ENCODE results near the gene LEF1.

The LEF1 gene

DNA sequence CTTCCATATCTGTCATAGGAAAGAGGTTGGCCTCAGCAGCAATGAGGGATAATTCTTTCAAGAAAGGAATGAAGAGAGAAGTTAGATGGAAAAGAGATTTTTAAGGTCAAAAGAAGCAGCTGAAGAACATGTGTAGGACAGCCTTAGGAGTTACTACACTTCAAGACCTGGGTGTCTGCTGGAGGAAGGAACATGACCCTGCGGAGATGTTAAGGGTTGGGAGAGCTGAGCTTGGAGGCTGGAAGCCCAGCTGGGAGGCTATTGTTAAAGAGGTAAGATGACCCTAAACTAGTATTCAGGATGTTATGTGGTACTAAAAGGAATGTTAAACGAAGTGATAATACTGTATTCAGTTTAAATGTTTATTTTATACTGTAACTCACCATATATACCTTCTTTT is 164.1 kb downstream of the LEF1 start:
- Histone ChIP-seq H3K27ac (replicated peaks; ENCODE audit: low read length) (no peak overlapping the region), H3K23ac (ENCODE audit: low read depth, low read length, poor library complexity) (no peak overlapping the region), H2BK12ac (ENCODE audit: low read length) (no peak overlapping the region), H2AK5ac (ENCODE audit: low read depth, low read length) (no peak overlapping the region), H2BK120ac (ENCODE audit: low read depth, low read length) (no peak overlapping the region), H3K9me3 (replicated peaks in 1 of 2; ENCODE audit: control insufficient read depth in 2 of 2, insufficient read depth in 1 of 2, low read depth in 1 of 2, low read length in 2 of 2) (peaks cover 0 to 28% of the 10 kb centered on the region in 2 donors), H3K18ac (ENCODE audit: low read length) (no peak overlapping the region), H2BK5ac (ENCODE audit: low read length) (no peak overlapping the region), H3K36me3 (replicated peaks in 1 of 2; ENCODE audit: control insufficient read depth in 2 of 2, insufficient read depth in 2 of 2, low read length in 2 of 2) (peaks cover 1 to 35% of the 10 kb centered on the region in 2 donors), H4K91ac (ENCODE audit: low read depth, low read length, poor library complexity) (no peak overlapping the region), H2AFZ (ENCODE audit: low read length) (no peak overlapping the region), H2BK15ac (ENCODE audit: low read length) (no peak overlapping the region), H3K27me3 (ENCODE audit: control insufficient read depth in 3 of 3, insufficient read depth in 3 of 3, low read depth in 1 of 3, low read length in 3 of 3) (no peaks in the 10 kb centered on the region), H3K4me3 (ENCODE audit: low read length in 2 of 2) (no peak overlapping the region), H3K4me2 (ENCODE audit: insufficient read depth, low read length, poor library complexity, severe bottlenecking) (no peak overlapping the region), H3K9ac (ENCODE audit: low read depth, low read length, poor library complexity) (no peak overlapping the region), H3K4me1 (ENCODE audit: control insufficient read depth in 2 of 2, insufficient read depth in 1 of 2, low read depth in 1 of 2, low read length in 2 of 2) (peaks cover 0 to 4% of the 10 kb centered on the region in 2 donors), H4K8ac (ENCODE audit: low read depth, low read length) (no peak overlapping the region), H3K4ac (ENCODE audit: low read length) (no peak overlapping the region), H3K14ac (ENCODE audit: low read length) (no peak overlapping the region), H3K79me1 (ENCODE audit: low read depth, low read length) (no peaks in the 10 kb centered on the region)
- no peak for DNase-seq (ENCODE audit: low spot score)
- no CpG with 5 or more reads among the region's 2 CpGs for WGBS, 2 donors (ENCODE audit: extremely low coverage in 2 of 2, insufficient read length in 2 of 2, insufficient replicate concordance in 1 of 2)

GRCh38 chr4:108003982-108004515 is 164.7 kb downstream of the LEF1 start:
- WGBS, 2 donors (ENCODE audit: extremely low coverage in 2 of 2, insufficient read length in 2 of 2, insufficient replicate concordance in 1 of 2), result no CpG with 5 or more reads among the region's 4 CpGs

DNA sequence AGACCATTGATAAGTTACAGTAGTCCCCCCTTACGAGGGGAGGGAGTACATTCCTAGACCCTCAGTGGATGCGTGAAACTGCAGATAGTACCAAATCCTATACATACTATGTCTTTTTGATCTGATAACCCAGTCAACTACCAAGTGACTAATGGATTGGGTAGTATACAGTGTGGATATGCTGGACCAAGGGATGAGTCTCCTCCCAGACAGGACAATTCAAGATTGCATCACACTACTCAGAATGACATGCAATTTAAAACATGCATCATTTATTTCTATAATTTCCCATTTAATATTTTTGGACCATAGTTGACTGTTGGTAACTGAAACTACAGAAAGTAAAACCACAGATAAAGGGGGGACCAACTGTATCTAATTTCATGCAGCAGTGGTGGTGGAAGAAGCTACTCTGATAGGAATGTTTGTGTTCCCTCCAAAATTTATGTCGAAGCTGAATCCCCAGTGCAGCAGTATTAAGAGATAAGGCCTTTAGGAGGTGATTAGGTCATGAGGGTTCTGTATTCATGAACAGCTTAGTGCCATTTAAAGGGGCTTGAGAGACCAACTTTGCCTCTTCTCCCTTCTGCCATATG is 167.1 kb downstream of the LEF1 start:
- peaks cover 1% of the 10 kb centered on the region for H3K79me1 ChIP-seq (ENCODE audit: low read depth, low read length)
- no peak overlapping the region for H4K91ac ChIP-seq (ENCODE audit: low read depth, low read length, poor library complexity)
- H2BK120ac ChIP-seq (ENCODE audit: low read depth, low read length), result no peak overlapping the region
- WGBS, 2 donors (ENCODE audit: extremely low coverage in 2 of 2, insufficient read length in 2 of 2, insufficient replicate concordance in 1 of 2), result no CpG with 5 or more reads among the region's 3 CpGs
- no peaks in the 10 kb centered on the region for H3K27me3 ChIP-seq (ENCODE audit: control insufficient read depth in 3 of 3, insufficient read depth in 3 of 3, low read depth in 1 of 3, low read length in 3 of 3)
- no peak overlapping the region for H3K4me3 ChIP-seq (ENCODE audit: low read length in 2 of 2)
- peaks cover 1 to 55% of the 10 kb centered on the region in 2 donors for H3K36me3 ChIP-seq (replicated peaks in 1 of 2; ENCODE audit: control insufficient read depth in 2 of 2, insufficient read depth in 2 of 2, low read length in 2 of 2)
- no peak overlapping the region for H3K14ac ChIP-seq (ENCODE audit: low read length)
- no peak for DNase-seq (ENCODE audit: low spot score)
- H2AK5ac ChIP-seq (ENCODE audit: low read depth, low read length), result no peak overlapping the region
- H3K4me1 ChIP-seq (ENCODE audit: control insufficient read depth in 2 of 2, insufficient read depth in 1 of 2, low read depth in 1 of 2, low read length in 2 of 2), result peaks cover 0 to 4% of the 10 kb centered on the region in 2 donors
- no peak overlapping the region for H3K27ac ChIP-seq (replicated peaks; ENCODE audit: low read length)
- H2BK5ac ChIP-seq (ENCODE audit: low read length), result no peak overlapping the region
- no peak overlapping the region for H3K18ac ChIP-seq (ENCODE audit: low read length)
- H2AFZ ChIP-seq (ENCODE audit: low read length), result no peak overlapping the region
- no peak overlapping the region for H3K23ac ChIP-seq (ENCODE audit: low read depth, low read length, poor library complexity)
- no peak overlapping the region for H3K9ac ChIP-seq (ENCODE audit: low read depth, low read length, poor library complexity)
- H4K8ac ChIP-seq (ENCODE audit: low read depth, low read length), result no peak overlapping the region
- no peak overlapping the region for H3K4me2 ChIP-seq (ENCODE audit: insufficient read depth, low read length, poor library complexity, severe bottlenecking)
- no peak overlapping the region for H2BK12ac ChIP-seq (ENCODE audit: low read length)
- H3K4ac ChIP-seq (ENCODE audit: low read length), result no peak overlapping the region
- H2BK15ac ChIP-seq (ENCODE audit: low read length), result no peak overlapping the region
- peaks cover 0 to 28% of the 10 kb centered on the region in 2 donors for H3K9me3 ChIP-seq (replicated peaks in 1 of 2; ENCODE audit: control insufficient read depth in 2 of 2, insufficient read depth in 1 of 2, low read depth in 1 of 2, low read length in 2 of 2)

More at GRCh38 chr4:108003982-108004515, 164.7 kb downstream of the LEF1 start:
- Histone ChIP-seq H4K8ac (ENCODE audit: low read depth, low read length) (no peak overlapping the region), H2BK12ac (ENCODE audit: low read length) (no peak overlapping the region), H2BK5ac (ENCODE audit: low read length) (no peak overlapping the region), H3K4me2 (ENCODE audit: insufficient read depth, low read length, poor library complexity, severe bottlenecking) (no peak overlapping the region), H3K4ac (ENCODE audit: low read length) (no peak overlapping the region), H2AK5ac (ENCODE audit: low read depth, low read length) (no peak overlapping the region), H2AFZ (ENCODE audit: low read length) (no peak overlapping the region), H3K27ac (replicated peaks; ENCODE audit: low read length) (no peak overlapping the region), H3K4me3 (ENCODE audit: low read length in 2 of 2) (no peak overlapping the region), H3K27me3 (ENCODE audit: control insufficient read depth in 3 of 3, insufficient read depth in 3 of 3, low read depth in 1 of 3, low read length in 3 of 3) (no peaks in the 10 kb centered on the region), H3K9me3 (replicated peaks in 1 of 2; ENCODE audit: control insufficient read depth in 2 of 2, insufficient read depth in 1 of 2, low read depth in 1 of 2, low read length in 2 of 2) (peaks cover 0 to 29% of the 10 kb centered on the region in 2 donors), H3K4me1 (ENCODE audit: control insufficient read depth in 2 of 2, insufficient read depth in 1 of 2, low read depth in 1 of 2, low read length in 2 of 2) (peaks cover 0 to 4% of the 10 kb centered on the region in 2 donors), H3K79me1 (ENCODE audit: low read depth, low read length) (peaks cover under 1% of the 10 kb centered on the region), H3K18ac (ENCODE audit: low read length) (no peak overlapping the region), H4K91ac (ENCODE audit: low read depth, low read length, poor library complexity) (no peak overlapping the region), H2BK15ac (ENCODE audit: low read length) (no peak overlapping the region), H3K14ac (ENCODE audit: low read length) (no peak overlapping the region), H3K23ac (ENCODE audit: low read depth, low read length, poor library complexity) (no peak overlapping the region), H2BK120ac (ENCODE audit: low read depth, low read length) (no peak overlapping the region), H3K36me3 (replicated peaks in 1 of 2; ENCODE audit: control insufficient read depth in 2 of 2, insufficient read depth in 2 of 2, low read length in 2 of 2) (peaks cover 1 to 36% of the 10 kb centered on the region in 2 donors), H3K9ac (ENCODE audit: low read depth, low read length, poor library complexity) (no peak overlapping the region)
- no peak for DNase-seq (ENCODE audit: low spot score)

- H3K9me3 ChIP-seq (replicated peaks in 1 of 2; ENCODE audit: control insufficient read depth in 2 of 2, insufficient read depth in 1 of 2, low read depth in 1 of 2, low read length in 2 of 2), result peaks cover 0 to 32% of the 10 kb centered on the region in 2 donors
- no peak overlapping the region for H3K4me3 ChIP-seq (ENCODE audit: low read length in 2 of 2)
- no peak for DNase-seq (ENCODE audit: low spot score)
- H3K4me1 ChIP-seq (ENCODE audit: control insufficient read depth in 2 of 2, insufficient read depth in 1 of 2, low read depth in 1 of 2, low read length in 2 of 2), result peaks cover 0 to 4% of the 10 kb centered on the region in 2 donors
- no peak overlapping the region for H3K14ac ChIP-seq (ENCODE audit: low read length)
- no peak overlapping the region for H4K91ac ChIP-seq (ENCODE audit: low read depth, low read length, poor library complexity)
- H2AFZ ChIP-seq (ENCODE audit: low read length), result no peak overlapping the region
- H3K4me2 ChIP-seq (ENCODE audit: insufficient read depth, low read length, poor library complexity, severe bottlenecking), result no peak overlapping the region
- peaks cover 1 to 66% of the 10 kb centered on the region in 2 donors for H3K36me3 ChIP-seq (replicated peaks in 1 of 2; ENCODE audit: control insufficient read depth in 2 of 2, insufficient read depth in 2 of 2, low read length in 2 of 2)
- WGBS, 2 donors (ENCODE audit: extremely low coverage in 2 of 2, insufficient read length in 2 of 2, insufficient replicate concordance in 1 of 2), result no CpG with 5 or more reads among the region's 2 CpGs
- H2BK120ac ChIP-seq (ENCODE audit: low read depth, low read length), result no peak overlapping the region
- H3K23ac ChIP-seq (ENCODE audit: low read depth, low read length, poor library complexity), result no peak overlapping the region
- H2BK15ac ChIP-seq (ENCODE audit: low read length), result no peak overlapping the region
- H3K9ac ChIP-seq (ENCODE audit: low read depth, low read length, poor library complexity), result no peak overlapping the region
- H3K27me3 ChIP-seq (ENCODE audit: control insufficient read depth in 3 of 3, insufficient read depth in 3 of 3, low read depth in 1 of 3, low read length in 3 of 3), result no peaks in the 10 kb centered on the region
- H4K8ac ChIP-seq (ENCODE audit: low read depth, low read length), result no peak overlapping the region
- H3K4ac ChIP-seq (ENCODE audit: low read length), result no peak overlapping the region
- no peak overlapping the region for H2AK5ac ChIP-seq (ENCODE audit: low read depth, low read length)
- H3K27ac ChIP-seq (replicated peaks; ENCODE audit: low read length), result no peak overlapping the region
- no peak overlapping the region for H2BK12ac ChIP-seq (ENCODE audit: low read length)
- peaks cover 3% of the 10 kb centered on the region for H3K79me1 ChIP-seq (ENCODE audit: low read depth, low read length)
- no peak overlapping the region for H3K18ac ChIP-seq (ENCODE audit: low read length)
- no peak overlapping the region for H2BK5ac ChIP-seq (ENCODE audit: low read length)
Measured at GRCh38 chr4:107999932-108000539, 168.7 kb downstream of the LEF1 start.
